OCI-LY7 (cell line): ENCODE results near the gene PLCB1.

Experiments
- EZH2phosphoT487 ChIP-seq: fragments of 200-600 bp; sonication (generic); IDR thresholded peaks from 2 replicates; pipeline ENCODE4 v1.6.1; 2018; ENCODE audit warnings: low read depth, borderline replicate concordance, mild to moderate bottlenecking, mixed run types, antibody characterized with exemption, low read length, moderate library complexity, mixed read lengths
- TF ChIP-seq, protein P1 (sequence below): fragments of 200-600 bp; sonication (generic); conservative IDR thresholded peaks from 2 replicates; pipeline ENCODE4 v1.5.1; 2014; ENCODE audit warnings: mild to moderate bottlenecking, antibody characterized with exemption, low read length, moderate library complexity, mixed read lengths

DNA sequence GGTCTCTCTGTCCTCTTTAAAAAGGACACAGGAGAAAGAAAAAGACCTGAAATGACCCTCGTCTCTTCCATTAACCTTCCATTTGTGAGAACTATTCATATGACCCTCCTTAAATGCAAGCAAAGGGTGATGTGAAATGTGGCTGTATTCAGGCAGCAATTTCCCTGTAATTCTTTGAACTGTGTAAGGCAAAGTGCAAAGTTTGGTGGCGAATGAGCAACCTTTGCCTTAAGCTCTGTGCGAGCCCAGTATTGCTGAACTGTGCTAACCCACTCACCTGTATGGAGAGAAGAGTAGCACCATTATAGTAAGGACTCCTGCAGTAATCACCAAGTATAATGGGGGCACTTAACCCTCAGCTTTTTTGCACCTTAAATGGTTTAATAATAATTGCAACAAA, 223.4 kb downstream of the PLCB1 start:
- TF ChIP-seq, protein P1, sequence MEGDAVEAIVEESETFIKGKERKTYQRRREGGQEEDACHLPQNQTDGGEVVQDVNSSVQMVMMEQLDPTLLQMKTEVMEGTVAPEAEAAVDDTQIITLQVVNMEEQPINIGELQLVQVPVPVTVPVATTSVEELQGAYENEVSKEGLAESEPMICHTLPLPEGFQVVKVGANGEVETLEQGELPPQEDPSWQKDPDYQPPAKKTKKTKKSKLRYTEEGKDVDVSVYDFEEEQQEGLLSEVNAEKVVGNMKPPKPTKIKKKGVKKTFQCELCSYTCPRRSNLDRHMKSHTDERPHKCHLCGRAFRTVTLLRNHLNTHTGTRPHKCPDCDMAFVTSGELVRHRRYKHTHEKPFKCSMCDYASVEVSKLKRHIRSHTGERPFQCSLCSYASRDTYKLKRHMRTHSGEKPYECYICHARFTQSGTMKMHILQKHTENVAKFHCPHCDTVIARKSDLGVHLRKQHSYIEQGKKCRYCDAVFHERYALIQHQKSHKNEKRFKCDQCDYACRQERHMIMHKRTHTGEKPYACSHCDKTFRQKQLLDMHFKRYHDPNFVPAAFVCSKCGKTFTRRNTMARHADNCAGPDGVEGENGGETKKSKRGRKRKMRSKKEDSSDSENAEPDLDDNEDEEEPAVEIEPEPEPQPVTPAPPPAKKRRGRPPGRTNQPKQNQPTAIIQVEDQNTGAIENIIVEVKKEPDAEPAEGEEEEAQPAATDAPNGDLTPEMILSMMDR, result no peak
- TF ChIP-seq EZH2phosphoT487, result no peak
